HuH-7 (cell line): ENCODE data around the gene KDM1B.
"Not testable (repeated sequence)": the region's sequence is repeated elsewhere in the genome, so short reads cannot be mapped to it uniquely, and the experiment has no call there.

Experiments used
- DNase-seq: peaks from one replicate; pipeline ENCODE4 v3.0.0; 2011; ENCODE audit warnings: low spot score

KDM1B gene

GRCh38 chr6:18186540-18187250 is 31.5 kb downstream of the KDM1B start:
- DNase-seq, result no peak

- DNase-seq, result no peak
These were observed 32.5 kb downstream of the KDM1B start for GRCh38 chr6:18187701-18188100.

GRCh38 chr6:18189196-18189595 is 34.0 kb downstream of the KDM1B start:
- no peak for DNase-seq

DNA sequence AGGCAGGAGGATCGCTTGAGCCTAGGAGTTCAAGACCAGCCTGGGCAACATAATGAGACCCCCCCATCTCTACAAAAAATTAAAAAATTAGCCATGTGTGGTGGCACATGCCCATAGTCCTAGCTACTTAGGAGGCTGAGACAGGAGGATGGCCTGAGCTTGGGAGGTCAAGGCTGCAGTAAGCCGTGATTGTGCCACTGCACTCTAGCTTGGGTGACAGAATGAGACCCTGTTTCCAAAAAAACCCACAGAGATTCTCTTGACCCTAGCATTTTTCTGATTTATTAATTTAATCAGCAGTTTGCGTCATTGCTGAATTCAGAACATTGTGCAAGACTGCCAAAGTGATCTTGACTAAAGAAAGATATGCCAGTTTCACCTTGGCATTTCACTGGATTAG is 36.8 kb downstream of the KDM1B start:
- no peak for DNase-seq

DNA sequence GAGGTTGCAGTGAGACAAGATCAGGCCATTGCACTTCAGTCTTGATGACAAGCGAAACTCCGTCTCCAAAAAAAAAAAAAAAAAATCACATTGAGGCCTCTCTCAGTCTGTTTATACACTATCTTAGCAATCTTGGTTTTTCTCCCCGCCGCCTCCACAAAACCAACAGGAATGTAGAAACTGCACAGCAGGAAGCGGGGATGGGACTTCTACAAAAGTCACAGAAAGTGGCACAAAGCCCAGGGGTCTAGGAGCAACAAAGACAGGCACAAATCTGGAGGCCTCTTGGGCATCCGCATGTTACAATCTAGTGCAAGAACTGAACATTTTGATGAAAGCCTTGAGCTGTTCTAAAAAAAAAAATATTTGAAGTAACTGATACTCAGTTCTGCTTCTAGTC is 48.6 kb downstream of the KDM1B start:
- no peak for DNase-seq

- DNase-seq, result no peak
These were observed 49.5 kb downstream of the KDM1B start for GRCh38 chr6:18204691-18205090.

GRCh38 chr6:18206591-18206990 is 51.4 kb downstream of the KDM1B start:
- no peak for DNase-seq

- no peak for DNase-seq
These were observed 52.2 kb downstream of the KDM1B start for GRCh38 chr6:18207438-18207837.

DNA sequence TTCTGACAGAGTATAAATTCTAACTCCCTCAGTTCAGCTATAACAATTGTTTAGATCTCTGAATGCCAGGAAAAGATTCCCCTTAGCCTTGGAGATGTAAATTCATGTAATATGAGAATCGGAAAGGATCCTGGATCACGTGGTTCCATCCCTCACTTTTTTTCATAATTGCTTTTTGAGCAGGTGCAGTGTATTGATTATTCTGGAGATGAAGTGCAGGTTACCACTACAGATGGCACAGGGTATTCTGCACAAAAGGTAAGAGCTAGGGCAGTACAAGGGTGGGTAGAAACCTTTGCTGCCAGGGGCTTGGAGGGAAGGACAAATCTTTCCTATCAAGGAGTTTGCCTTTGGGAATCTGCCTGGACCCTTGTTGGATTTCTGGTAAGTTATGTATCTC is 52.7 kb downstream of the KDM1B start:
- DNase-seq, result no peak

DNA sequence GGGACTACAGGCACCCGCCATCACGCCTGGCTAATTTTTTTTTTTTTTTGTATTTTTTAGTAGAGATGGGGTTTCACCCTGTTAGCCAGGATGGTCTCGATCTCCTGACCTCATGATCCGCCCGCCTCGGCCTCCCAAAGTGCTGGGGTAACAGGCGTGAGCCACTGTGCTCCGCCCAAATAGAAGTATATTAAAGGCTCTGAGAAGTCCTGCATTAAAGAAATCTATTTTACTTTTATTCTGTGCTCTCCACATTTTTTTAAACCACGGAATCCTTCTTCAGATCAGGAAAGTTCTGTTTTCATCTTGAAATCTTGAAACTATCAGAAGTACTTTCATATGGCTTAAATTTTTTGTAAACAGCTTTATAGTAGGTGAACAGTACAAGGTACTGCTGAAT is 53.6 kb downstream of the KDM1B start:
- DNase-seq, result not testable (repeated sequence)

DNA sequence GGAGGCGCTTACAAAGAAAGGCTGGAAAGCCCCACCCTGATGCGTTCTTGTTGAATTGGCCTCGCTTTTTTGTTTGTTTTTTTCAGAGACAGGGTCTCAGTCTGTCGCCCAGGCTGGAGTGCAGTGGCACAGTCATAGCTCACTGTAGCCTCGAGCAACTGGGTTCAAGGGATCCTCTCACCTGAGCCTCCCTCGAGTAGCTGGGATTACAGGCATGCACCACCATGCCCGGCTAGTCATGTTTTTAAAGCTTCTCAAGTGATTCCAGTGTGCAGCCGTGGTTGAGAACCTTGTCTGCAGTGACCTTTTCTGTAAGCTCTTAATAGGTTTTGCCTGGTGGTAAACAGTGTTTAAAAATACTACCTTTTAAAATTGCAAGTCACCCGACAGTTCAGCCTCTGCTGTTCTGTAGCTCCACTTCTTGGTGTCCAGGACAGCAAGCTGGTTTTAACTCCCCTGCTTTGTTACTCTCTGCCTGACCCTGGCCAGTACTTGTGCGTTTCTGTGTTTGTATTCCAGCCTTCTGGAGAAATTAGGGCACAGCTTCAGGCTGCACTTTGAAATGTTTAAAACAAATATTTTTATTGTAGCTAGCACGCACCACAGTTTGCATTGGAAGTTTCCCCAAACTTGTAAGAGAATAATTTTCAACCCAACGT is 54.4 kb downstream of the KDM1B start:
- no peak for DNase-seq

DNA sequence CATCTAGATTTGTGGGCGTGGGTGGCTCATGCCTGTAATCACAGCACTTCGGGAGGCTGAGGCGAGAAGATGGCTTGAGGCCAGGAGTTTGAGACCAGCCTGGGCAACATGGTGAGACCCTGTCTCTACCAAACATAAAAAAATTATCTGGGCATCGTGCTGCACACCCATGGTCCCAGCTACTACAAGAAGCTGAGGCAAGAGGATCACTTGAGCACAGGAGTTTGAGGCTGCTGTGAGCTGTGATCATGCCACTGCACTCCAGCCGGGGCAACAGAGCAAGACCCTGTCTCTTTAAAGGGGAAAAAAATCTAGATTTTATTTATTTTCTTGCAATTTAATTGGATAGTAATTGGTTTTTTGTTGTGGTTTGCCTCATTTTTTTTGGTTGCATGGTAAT is 55.5 kb downstream of the KDM1B start:
- no peak for DNase-seq

GRCh38 chr6:18211338-18211737 is 56.1 kb downstream of the KDM1B start:
- DNase-seq, result no peak

- DNase-seq, result no peak
These were observed 57.0 kb downstream of the KDM1B start for GRCh38 chr6:18212231-18212630.

DNA sequence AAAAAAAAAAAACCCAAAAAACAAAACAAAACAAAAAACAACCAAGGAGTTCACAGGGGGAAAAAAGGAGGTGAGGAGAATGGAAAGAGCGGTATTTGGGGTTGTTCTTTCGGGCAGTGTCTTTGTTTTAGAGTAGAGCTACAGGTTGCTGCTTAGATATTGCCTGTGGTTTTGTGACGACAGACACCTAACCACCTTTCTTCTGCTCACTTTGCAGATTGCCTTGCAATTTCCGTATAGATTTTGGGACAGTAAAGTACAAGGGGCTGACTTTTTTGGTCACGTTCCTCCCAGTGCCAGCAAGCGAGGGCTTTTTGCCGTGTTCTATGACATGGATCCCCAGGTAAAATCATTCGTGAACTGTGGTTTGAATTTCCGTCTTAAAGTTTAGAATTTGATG is 58.2 kb downstream of the KDM1B start:
- no peak for DNase-seq

DNA sequence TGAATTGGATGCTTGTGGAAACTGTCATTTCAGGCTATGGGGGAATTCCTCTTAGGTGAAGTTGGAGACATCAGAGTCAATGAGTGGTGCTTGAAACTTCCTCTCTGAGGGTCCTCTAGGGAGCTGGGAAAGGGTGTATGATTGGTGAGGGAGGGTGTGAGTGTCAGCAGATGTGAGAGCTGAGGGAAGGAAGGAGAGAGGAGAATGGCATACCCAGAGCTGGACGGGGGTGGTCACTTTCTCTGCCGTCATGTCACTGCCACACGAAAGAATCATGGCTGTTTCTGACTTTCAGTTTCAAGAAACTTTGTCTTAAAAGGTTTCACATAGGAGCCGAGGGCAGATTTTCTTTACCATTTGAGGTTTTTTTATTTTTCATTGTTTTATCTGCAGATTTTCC is 58.8 kb downstream of the KDM1B start:
- no peak for DNase-seq

GRCh38 chr6:18215436-18215835 is 60.2 kb downstream of the KDM1B start:
- no peak for DNase-seq

DNA sequence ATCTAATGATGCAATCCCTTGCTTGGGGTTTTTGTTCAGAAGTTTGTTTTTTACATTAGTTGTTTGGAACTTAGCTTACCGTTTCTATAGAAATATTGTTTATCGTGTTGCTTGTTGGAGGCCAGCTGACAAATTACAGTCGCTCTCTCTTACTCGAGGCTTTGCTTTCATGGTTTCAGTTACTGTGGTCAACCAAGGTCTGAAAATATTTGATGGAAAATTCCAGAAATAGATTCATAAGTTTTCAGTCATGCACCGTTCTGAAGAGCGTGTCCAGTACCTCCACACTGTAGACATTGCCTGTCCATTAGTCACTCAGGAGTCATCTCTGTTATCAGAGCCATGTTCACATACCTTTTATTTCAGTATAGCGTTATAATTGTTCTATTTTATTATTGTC is 61.2 kb downstream of the KDM1B start:
- DNase-seq, result no peak

DNA sequence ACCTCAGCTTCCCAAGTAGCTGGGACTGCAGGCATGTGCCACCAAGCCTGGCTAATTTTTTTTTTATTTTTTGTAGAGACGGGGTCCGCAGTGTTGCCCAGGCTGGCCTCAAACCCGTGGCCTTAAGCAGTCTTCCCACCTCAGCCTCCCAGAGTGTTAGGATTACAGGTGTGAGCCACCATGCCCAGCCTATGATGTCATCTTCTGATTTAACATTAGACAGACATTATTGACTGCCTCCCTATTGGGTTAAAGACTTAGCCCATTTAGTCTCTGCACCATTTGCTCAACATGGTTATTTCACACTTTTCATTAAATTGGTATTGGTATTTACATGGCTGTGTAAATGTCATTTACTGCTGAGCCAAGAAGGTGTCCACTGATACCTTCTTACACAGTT is 63.0 kb downstream of the KDM1B start:
- DNase-seq, result no peak

DNA sequence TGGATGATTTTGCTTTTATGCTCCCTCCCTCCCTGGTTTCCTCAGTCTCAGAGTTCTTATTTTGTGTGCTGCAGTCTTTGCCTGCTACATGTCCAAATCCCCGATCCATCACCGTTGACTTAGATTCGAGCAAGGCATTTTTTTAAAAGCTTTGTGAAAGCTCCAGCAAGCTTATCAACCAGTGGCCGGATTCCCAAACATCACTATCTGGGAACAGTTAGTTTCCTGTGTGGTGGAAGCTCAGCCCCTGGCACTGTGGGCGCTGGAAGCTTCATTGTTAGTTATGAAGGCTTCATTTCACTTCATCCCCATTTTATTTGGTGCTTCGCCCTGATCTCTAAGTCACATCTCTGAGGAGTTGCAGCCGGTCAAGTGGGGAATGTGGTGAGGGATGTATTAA is 64.4 kb downstream of the KDM1B start:
- no peak for DNase-seq

- DNase-seq, result no peak
These were observed 66.0 kb downstream of the KDM1B start for GRCh38 chr6:18221288-18221615.

DNA sequence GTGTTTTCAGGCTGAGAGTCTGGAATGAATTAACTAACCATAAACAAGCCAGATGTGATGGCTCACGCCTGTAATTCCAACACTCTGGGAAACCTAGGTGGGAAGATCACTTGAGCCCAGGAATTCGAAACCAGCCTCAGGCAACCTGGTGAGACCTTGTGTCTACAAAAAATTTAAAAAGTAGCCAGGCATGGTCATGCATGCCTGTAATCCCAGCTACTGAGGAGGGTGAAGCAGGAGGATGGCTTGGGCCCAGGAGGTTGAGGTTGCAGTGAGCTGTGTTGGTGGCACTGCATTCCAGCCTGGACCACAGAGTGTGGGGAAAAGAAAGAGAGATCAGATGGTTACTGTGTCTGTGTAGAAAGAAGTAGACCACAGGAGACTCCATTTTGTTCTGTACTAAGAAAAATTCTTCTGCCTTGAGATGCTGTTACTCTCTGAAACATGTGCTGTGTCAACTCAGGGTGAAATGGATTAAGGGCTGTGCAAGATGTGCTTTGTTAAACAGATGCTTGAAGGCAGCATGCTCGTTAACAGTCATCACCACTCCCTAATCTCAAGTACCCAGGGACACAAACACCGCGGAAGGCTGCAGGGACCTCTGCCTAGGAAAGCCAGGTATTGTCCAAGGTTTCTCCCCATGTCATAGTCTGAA is 71.4 kb downstream of the KDM1B start:
- not testable (repeated sequence) for DNase-seq

DNA sequence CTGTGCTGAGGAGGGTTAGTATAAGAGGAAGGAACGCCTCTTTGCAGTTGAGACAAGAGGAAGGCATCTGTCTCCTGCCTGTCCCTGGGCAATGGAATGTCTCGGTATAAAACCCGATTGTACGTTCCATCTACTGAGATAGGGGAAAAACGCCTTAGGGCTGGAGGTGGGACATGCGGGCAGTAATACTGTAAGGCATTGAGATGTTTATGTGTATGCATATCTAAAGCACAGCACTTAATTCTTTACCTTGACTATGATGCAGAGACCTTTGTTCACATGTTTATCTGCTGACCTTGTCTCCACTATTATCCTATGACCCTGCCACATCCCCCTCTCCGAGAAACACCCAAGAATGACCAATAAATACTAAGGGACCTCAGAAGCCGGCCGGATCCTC is 71.9 kb downstream of the KDM1B start:
- DNase-seq, result not testable (repeated sequence)

DNA sequence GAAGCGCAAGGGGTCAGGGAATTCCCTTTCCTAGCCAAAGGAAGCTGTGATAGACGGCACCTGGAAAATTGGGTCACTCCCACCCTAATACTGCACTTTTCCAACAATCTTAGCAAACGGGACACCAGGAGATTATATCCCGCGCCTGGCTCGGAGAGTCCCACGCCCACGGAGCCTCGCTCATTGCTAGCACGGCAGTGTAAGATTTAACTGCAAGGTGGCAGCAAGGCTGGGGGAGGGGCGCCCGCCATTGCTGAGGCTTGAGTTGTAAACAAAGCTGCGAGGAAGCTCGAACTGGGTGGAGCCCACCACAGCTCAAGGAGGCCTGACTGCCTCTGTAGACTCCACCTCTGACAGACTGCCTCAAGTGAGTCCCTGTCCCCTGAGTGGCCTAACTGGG is 73.4 kb downstream of the KDM1B start:
- not testable (repeated sequence) for DNase-seq
